ENCODE results near the gene CDCA8. TPM values are rescaled to one million over a fixed set of nuclear protein-coding genes. Genes with fewer than 3 reads are reported as not detected.

Gene CDCA8
- total and polyA plus RNA-seq, 2 donors (not counting 3 experiments of a cell fraction or from before 2014, with no cell fraction given): 38.5 to 45.7 TPM

DNA sequence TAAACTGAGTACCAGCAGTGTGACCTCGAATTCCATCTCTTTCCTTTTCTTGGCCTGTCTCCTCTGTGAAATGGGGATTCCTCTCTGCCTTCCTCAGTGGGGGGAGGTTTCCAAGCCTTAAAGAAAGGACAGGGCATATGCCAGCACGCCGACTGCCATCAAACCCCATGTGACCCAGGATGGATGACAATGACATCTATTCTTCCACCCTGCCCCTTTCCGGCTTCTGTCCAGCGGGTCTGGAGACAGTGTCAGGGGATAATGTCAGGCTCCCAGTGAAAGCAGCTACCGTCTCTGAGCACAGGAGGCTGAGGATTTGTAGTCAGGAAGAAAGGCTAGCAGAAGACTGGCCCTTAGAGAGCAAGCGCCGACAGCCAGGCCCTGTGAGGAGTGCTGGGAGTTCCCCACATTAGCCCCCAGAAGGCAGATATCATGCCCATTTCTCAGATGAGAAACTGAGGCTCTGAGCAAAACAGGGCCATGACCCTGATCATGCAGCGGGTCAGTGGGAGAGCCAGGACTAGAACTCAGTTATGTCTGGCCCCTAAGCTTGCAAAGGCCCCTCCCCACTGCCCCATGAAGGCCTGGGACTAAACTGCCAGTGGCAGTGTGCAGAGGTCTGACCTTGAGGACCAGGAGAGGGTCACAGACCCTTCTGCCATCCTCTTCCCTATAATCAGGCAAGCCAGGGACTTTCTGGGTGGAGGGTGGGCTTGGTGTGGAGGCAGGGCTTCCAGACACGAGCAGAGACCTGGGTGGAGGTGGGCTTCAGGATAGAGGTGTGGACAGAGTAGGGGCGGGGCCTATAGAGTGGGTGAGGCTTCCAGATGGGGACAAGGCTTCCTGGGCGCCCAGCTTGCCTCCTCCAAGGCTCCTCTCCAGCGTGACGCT lies 30.1 kb downstream of the CDCA8 start:
- CTCF ChIA-PET: no interaction called here
- no peak overlapping the region for H3K4me3 ChIP-seq (replicated peaks in 1 of 3; ENCODE audit: insufficient read depth in 1 of 3, low read depth in 1 of 3, low read length in 3 of 3)
- dilution Hi-C loops (cut with MboI; ENCODE audit: extremely low pct_ligation_motif_present, low sequenced_read_pairs) (no loop called here), intact Hi-C loops (cut with micrococcal nuclease) (no loop called here)
- no peak overlapping the region for H2AFZ ChIP-seq (ENCODE audit: low read depth, low read length)
- no peaks in the 10 kb centered on the region for H3K9me3 ChIP-seq (replicated peaks; ENCODE audit: control insufficient read depth, insufficient read depth, low read length)
- FAIRE-seq (no peak), DNase-seq (ENCODE audit: low read depth, low spot score) (no peak)
- no peaks in the 10 kb centered on the region for H3K27me3 ChIP-seq (ENCODE audit: control insufficient read depth in 2 of 2, insufficient read depth in 2 of 2, low read length in 2 of 2)
- H4K20me1 ChIP-seq (replicated peaks; ENCODE audit: control insufficient read depth, extremely low read depth, insufficient read depth, low read length): no peaks in the 10 kb centered on the region
- no peak overlapping the region for H3K27ac ChIP-seq (ENCODE audit: insufficient read depth, low read depth, low read length)
- H3K4me2 ChIP-seq (ENCODE audit: insufficient read depth, low read length): no peak overlapping the region
- POLR2A ChIA-PET: no interaction called here
- no peaks in the 10 kb centered on the region for H3K79me2 ChIP-seq (ENCODE audit: control insufficient read depth, insufficient read depth, low read length)
- H3K36me3 ChIP-seq (ENCODE audit: control insufficient read depth in 2 of 2, extremely low read depth in 1 of 2, insufficient read depth in 2 of 2, low read length in 2 of 2): no peaks in the 10 kb centered on the region
- no peak for TF ChIP-seq POLR2A (IDR thresholded peaks at IDR 0.05; ENCODE audit: low read depth, low read length)
- no peak for TF ChIP-seq JUN (IDR thresholded peaks at IDR 0.05; ENCODE audit: borderline replicate concordance, insufficient read depth, insufficient read length, low read depth)
- TF ChIP-seq GATA2 (IDR thresholded peaks at IDR 0.05; ENCODE audit: insufficient read depth, insufficient read length, low read depth, low read length): no peak
- no peak for TF ChIP-seq MYC (IDR thresholded peaks at IDR 0.05; ENCODE audit: low read depth, low read length)
- TF ChIP-seq FOS (IDR thresholded peaks at IDR 0.05; ENCODE audit: borderline replicate concordance, insufficient read depth, low read length): no peak
- TF ChIP-seq, protein P1, sequence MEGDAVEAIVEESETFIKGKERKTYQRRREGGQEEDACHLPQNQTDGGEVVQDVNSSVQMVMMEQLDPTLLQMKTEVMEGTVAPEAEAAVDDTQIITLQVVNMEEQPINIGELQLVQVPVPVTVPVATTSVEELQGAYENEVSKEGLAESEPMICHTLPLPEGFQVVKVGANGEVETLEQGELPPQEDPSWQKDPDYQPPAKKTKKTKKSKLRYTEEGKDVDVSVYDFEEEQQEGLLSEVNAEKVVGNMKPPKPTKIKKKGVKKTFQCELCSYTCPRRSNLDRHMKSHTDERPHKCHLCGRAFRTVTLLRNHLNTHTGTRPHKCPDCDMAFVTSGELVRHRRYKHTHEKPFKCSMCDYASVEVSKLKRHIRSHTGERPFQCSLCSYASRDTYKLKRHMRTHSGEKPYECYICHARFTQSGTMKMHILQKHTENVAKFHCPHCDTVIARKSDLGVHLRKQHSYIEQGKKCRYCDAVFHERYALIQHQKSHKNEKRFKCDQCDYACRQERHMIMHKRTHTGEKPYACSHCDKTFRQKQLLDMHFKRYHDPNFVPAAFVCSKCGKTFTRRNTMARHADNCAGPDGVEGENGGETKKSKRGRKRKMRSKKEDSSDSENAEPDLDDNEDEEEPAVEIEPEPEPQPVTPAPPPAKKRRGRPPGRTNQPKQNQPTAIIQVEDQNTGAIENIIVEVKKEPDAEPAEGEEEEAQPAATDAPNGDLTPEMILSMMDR (IDR thresholded peaks at IDR 0.05; ENCODE audit: extremely low read depth in 1 of 2, insufficient read depth in 1 of 2, low read depth in 1 of 2, low read length in 2 of 2): no peak
- no peak for TF ChIP-seq POLR2AphosphoS5 (IDR thresholded peaks at IDR 0.05; ENCODE audit: insufficient read depth, low read depth, low read length)
- no TSS peak for BruUV-seq (replicated peaks)
- no peaks in the 10 kb centered on the region for H3K4me1 ChIP-seq (ENCODE audit: control insufficient read depth, extremely low read depth, insufficient read depth, low read length)
- no peak overlapping the region for H3K9ac ChIP-seq (replicated peaks; ENCODE audit: extremely low read depth, insufficient read depth, low read length)
- no peaks in the 10 kb centered on the region for H3K9me1 ChIP-seq (replicated peaks; ENCODE audit: control insufficient read depth, extremely low read depth, insufficient read depth, low read length)

Measured in endothelial cell of umbilical vein (primary cell).